Uterus (tissue), 4 donors: ENCODE data around the gene PAPLN. TPM values are rescaled to one million over a fixed set of nuclear protein-coding genes. Genes with fewer than 3 reads are reported as not detected.

Source experiments
- DNase-seq, 2 donors: peaks; one replicate each; pipeline ENCODE4 v3.0.0-alpha.2; 2019 to 2020
- H3K27ac ChIP-seq, 2 donors: fragments of 200-600 bp; sonication (generic); 1 replicate in 1 of 2; 2 replicates in 1 of 2; pipeline ENCODE4 v1.5.1; 2016 to 2018
- H3K27me3 ChIP-seq, 2 donors: fragments of 200-600 bp; sonication (generic); one replicate each; pipeline ENCODE4 v1.5.1; 2018 to 2019; ENCODE audit warnings: control low read depth in 1 of 2
- H3K36me3 ChIP-seq, 2 donors: fragments of 200-600 bp; sonication (generic); one replicate each; pipeline ENCODE4 v1.5.1; 2019; ENCODE audit warnings: control low read depth in 1 of 2
- H3K4me1 ChIP-seq, 2 donors: fragments of 200-600 bp; sonication (generic); one replicate each; pipeline ENCODE4 v1.5.1; 2018 to 2019; ENCODE audit warnings: control low read depth in 1 of 2
- H3K4me3 ChIP-seq, 2 donors: fragments of 200-600 bp; sonication (generic); 1 replicate in 1 of 2; 2 replicates in 1 of 2; pipeline ENCODE4 v1.5.1; 2018 to 2019; ENCODE audit warnings: mild to moderate bottlenecking in 1 of 2
- H3K9me3 ChIP-seq, 2 donors: fragments of 200-600 bp; sonication (generic); one replicate each; pipeline ENCODE4 v1.5.1; 2019; ENCODE audit warnings: control low read depth in 1 of 2
- POLR2A ChIP-seq, 2 donors: fragments of 450-650 bp; IDR thresholded peaks; one replicate each; pipeline ENCODE4 v1.6.1; 2016; ENCODE audit warnings: antibody characterized with exemption in 2 of 2, mild to moderate bottlenecking in 1 of 2, moderate library complexity in 1 of 2
- intact Hi-C: fragments of 100-400 bp; cut with DNase I; formaldehyde crosslinking; loops from one replicate; pipeline ENCODE4 v1.15.1; 2023; ENCODE audit warnings: low total_unique reads
- total RNA-seq, 4 donors: library from RNA; depleted of rRNA in 3 of 4; stranded (reverse); fragments of >200 nt in 3 of 4; gene quantifications; one replicate each; pipeline versions ENCODE4 v1.1.0 to v1.2.4, GENCODE V29; 2014 to 2023
- TF ChIP-seq, protein P1 (sequence below), 4 experiments: fragments of 200-600 bp in 2 of 4; fragments of 450-650 bp in 2 of 4; sonication (generic) in 2 of 4; IDR thresholded peaks; one replicate each; pipeline ENCODE4 v1.5.1; 2016 to 2019; ENCODE audit warnings: antibody characterized with exemption in 4 of 4, mild to moderate bottlenecking in 2 of 4, moderate library complexity in 1 of 4
- donor health status: DM: yes; HTN: yes; CAD: no.

The PAPLN gene
- total RNA-seq, 4 donors from 2014 or later = 16.5 to 40.2 (median 33.1) TPM

DNA sequence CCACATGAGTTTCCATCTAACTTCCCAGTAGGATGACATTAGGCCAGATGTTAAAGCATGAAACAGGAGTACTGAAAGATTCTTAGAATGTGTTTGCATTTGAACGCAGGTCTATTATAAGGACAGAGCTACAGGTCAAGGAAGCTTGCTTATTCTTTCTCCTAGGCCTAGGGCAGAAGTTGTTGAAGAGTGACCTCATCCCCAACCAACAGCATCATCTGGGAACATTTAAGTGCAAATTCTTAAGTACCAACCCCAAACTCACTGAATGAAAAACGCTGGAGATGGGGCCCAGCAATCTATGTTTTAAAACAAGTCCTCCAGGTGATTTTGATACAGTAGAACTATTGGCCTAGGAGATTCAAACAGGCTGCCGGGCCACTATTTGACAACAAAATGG, 52.4 kb downstream of the PAPLN start:
- DNase-seq = no peak
- H3K4me1 ChIP-seq = no peaks in the 10 kb centered on the region
- intact Hi-C loops = no loop called here
- no peaks in the 10 kb centered on the region for H3K27me3 ChIP-seq
- H3K4me3 ChIP-seq = no peak overlapping the region
- H3K9me3 ChIP-seq = no peaks in the 10 kb centered on the region
- no peaks in the 10 kb centered on the region for H3K36me3 ChIP-seq
- TF ChIP-seq, protein P1, sequence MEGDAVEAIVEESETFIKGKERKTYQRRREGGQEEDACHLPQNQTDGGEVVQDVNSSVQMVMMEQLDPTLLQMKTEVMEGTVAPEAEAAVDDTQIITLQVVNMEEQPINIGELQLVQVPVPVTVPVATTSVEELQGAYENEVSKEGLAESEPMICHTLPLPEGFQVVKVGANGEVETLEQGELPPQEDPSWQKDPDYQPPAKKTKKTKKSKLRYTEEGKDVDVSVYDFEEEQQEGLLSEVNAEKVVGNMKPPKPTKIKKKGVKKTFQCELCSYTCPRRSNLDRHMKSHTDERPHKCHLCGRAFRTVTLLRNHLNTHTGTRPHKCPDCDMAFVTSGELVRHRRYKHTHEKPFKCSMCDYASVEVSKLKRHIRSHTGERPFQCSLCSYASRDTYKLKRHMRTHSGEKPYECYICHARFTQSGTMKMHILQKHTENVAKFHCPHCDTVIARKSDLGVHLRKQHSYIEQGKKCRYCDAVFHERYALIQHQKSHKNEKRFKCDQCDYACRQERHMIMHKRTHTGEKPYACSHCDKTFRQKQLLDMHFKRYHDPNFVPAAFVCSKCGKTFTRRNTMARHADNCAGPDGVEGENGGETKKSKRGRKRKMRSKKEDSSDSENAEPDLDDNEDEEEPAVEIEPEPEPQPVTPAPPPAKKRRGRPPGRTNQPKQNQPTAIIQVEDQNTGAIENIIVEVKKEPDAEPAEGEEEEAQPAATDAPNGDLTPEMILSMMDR (IDR thresholded peaks at IDR 0.05) = no peak
- no peak for TF ChIP-seq POLR2A (IDR thresholded peaks at IDR 0.05)
- no peak overlapping the region for H3K27ac ChIP-seq

DNA sequence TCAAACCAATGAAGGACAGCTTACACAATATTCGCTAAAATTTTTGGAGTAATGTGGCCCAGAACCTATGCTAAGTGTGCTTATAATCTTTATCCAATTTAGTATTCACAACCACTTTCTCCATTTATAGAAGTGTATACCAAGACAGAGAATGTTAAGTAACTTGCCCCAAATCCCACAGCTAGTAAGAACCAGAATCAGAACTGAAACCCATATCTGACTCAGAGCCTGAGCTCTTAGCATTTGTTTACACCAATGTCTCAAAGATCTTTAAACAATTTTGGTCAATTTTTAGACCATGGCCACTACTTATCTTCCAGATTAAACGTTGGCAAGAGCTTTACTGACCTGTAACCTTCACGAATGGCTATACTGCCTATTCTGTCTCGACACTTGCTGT, 53.0 kb downstream of the PAPLN start:
- H3K27ac ChIP-seq = no peak overlapping the region
- no peaks in the 10 kb centered on the region for H3K36me3 ChIP-seq
- no peaks in the 10 kb centered on the region for H3K9me3 ChIP-seq
- no peaks in the 10 kb centered on the region for H3K4me1 ChIP-seq
- DNase-seq = no peak
- no peaks in the 10 kb centered on the region for H3K27me3 ChIP-seq
- intact Hi-C loops = no loop called here
- TF ChIP-seq POLR2A (IDR thresholded peaks at IDR 0.05) = no peak
- TF ChIP-seq, protein P1 (IDR thresholded peaks at IDR 0.05) = no peak
- no peak overlapping the region for H3K4me3 ChIP-seq

DNA sequence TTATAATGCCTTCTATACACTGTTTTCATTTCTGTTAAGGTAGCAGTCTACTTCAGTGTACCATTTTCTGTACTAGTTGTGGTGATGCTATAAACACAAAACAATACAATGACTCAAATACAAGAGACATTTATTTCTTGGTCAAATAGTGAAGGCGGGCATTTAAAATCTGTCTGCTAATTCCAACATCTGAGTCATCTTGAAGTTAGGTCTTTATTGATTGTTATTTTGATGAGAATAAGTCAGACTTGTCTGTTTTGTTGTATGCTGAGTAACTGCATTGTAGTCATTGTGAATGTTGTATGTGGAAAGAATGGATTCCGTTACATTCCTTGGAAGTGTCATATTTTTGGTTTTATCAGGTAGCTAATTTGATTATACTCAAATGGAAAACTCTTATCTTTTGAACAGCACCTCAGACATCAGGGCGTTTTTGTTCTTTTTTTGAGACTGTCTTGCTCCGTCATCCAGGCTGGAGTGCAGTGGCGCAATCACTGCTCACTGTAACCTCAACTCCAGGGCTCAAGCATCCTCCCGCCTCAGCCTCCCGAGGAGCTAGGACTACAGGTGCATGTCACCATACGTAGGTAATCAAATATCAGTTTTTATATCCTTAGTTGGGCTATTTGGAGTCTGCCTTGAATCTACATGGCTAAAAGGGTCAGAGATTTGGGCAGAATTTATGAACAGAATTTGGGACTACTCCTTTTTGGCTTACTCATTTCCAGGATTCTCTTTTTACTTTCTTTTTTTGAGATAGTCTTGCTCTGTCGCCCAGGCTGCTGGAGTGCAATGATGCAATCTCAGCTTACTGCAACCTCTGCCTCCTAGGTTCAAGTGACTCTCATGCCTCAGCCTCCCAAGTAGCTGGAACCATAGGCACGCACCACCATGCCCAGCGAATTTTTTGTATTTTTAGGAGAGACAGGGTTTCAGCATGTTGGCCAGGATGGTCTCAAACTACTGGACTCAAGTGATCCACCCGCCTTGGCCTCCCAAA, 56.8 kb downstream of the PAPLN start:
- intact Hi-C loops = no loop called here
- Histone ChIP-seq H3K4me3 (no peak overlapping the region), H3K36me3 (no peaks in the 10 kb centered on the region), H3K27ac (no peak overlapping the region), H3K9me3 (no peaks in the 10 kb centered on the region), H3K27me3 (no peaks in the 10 kb centered on the region), H3K4me1 (no peaks in the 10 kb centered on the region)
- no peak for DNase-seq
- TF ChIP-seq, protein P1 (IDR thresholded peaks at IDR 0.05) = no peak
- no peak for TF ChIP-seq POLR2A (IDR thresholded peaks at IDR 0.05)

DNA sequence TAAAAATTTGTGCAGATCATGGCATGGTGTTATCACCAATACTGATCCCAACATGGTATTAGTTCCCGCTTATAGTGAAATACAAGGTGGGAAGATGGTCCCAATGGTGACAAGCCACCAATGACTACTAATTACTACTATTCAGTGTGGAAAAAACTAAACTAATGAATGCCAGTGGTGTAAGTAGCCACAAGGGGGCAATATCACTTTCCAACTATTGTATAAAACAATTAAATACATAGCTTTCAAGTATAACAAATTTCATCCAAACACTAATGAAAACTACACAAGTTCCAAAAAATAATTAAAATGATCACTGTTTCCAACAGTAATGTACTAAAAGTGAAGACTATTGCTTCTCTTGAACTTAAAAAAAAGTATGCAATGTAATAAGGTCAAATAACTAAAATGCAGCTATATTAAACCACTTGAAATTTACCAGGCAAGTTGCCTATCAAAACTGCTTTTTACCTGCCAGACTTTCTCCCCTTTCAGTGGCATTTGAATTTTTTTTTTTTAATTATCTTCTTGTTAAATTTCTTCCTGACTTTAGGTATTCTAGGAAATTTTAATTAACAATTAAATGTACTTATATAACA, 58.0 kb downstream of the PAPLN start:
- no peaks in the 10 kb centered on the region for H3K9me3 ChIP-seq

More for the DNA sequence above, 58.0 kb downstream of the PAPLN start:
- no peaks in the 10 kb centered on the region for H3K36me3 ChIP-seq
- no peak overlapping the region for H3K27ac ChIP-seq
- H3K4me1 ChIP-seq = no peaks in the 10 kb centered on the region
- no peaks in the 10 kb centered on the region for H3K27me3 ChIP-seq
- intact Hi-C loops = loop anchor here (5.0 kb wide), 1 partner anchor 177 kb away; no protein-coding TSS in a partner anchor
- DNase-seq = no peak
- H3K4me3 ChIP-seq = no peak overlapping the region
- TF ChIP-seq, protein P1 (IDR thresholded peaks at IDR 0.05) = peak; percentile 59 to 70 (median 60)
- no peak for TF ChIP-seq POLR2A (IDR thresholded peaks at IDR 0.05)
